A673 (cell line): Measurements from ENCODE around the gene SHLD1. TPM values are rescaled to one million over a fixed set of nuclear protein-coding genes. Genes with fewer than 3 reads are reported as not detected.

Experiments
- BruUV-seq: library from RNA; stranded (reverse); fragments of 400-500 nt; replicated peaks from 2 replicates; lab custom pipeline; 2021; lab: Mats Ljungman, UMichigan
- CTCF ChIA-PET: fragments of 300-600 bp; sonication (Branson Sonifier 250); formaldehyde crosslinking; loops from one replicate; lab custom pipeline; 2022; ENCODE audit warnings: antibody characterized with exemption; lab: Charles Lee
- POLR2A ChIA-PET: fragments of 300-600 bp; sonication (Branson Sonifier 250); formaldehyde crosslinking; loops from one replicate; lab custom pipeline; 2022; ENCODE audit warnings: antibody characterized with exemption; ENCODE audit not compliant: low non-redundant PET; lab: Charles Lee
- DNase-seq: peaks from one replicate; pipeline ENCODE4 v3.0.0-alpha.2; 2015; ENCODE audit warnings: low spot score
- H3K27ac ChIP-seq: fragments of 200-600 bp; sonication (generic); 2 replicates; pipeline ENCODE4 v1.5.1; 2016; ENCODE audit warnings: mixed run types, low read depth, mild to moderate bottlenecking, mixed read lengths, antibody characterized with exemption, low read length; ENCODE audit not compliant: poor library complexity, severe bottlenecking
- H3K27me3 ChIP-seq: fragments of 200-600 bp; sonication (generic); replicated peaks from 2 replicates; pipeline ENCODE4 v1.6.1; 2017; ENCODE audit warnings: mixed run types, low read depth, mild to moderate bottlenecking, mixed read lengths, antibody characterized with exemption, low read length; ENCODE audit not compliant: insufficient read depth, poor library complexity
- H3K36me3 ChIP-seq: fragments of 200-600 bp; sonication (generic); 2 replicates; pipeline ENCODE4 v1.6.1; 2016; ENCODE audit warnings: mixed run types, mild to moderate bottlenecking, mixed read lengths, antibody characterized with exemption, low read length; ENCODE audit not compliant: insufficient read depth, poor library complexity, severe bottlenecking
- H3K4me1 ChIP-seq: fragments of 200-600 bp; sonication (generic); 2 replicates; pipeline ENCODE4 v1.6.1; 2017; ENCODE audit warnings: mixed run types, mild to moderate bottlenecking, mixed read lengths, antibody characterized with exemption, low read length; ENCODE audit not compliant: insufficient read depth, poor library complexity, severe bottlenecking
- H3K4me3 ChIP-seq: fragments of 200-600 bp; sonication (generic); 2 replicates; pipeline ENCODE4 v1.5.1; 2016; ENCODE audit warnings: low read depth, mixed run types, mild to moderate bottlenecking, mixed read lengths, low read length; ENCODE audit not compliant: poor library complexity, severe bottlenecking
- H3K9me3 ChIP-seq: fragments of 200-600 bp; sonication (generic); 2 replicates; pipeline ENCODE4 v1.6.1; 2016; ENCODE audit warnings: mixed run types, low read depth, mild to moderate bottlenecking, mixed read lengths, antibody characterized with exemption, low read length; ENCODE audit not compliant: poor library complexity, severe bottlenecking
- EZH2 ChIP-seq: fragments of 200-600 bp; sonication (generic); IDR thresholded peaks from 2 replicates; pipeline ENCODE4 v1.6.1; 2017; ENCODE audit warnings: borderline replicate concordance, low read depth, mild to moderate bottlenecking, mixed read lengths, antibody characterized with exemption, low read length; ENCODE audit not compliant: poor library complexity, severe bottlenecking
- intact Hi-C: fragments of 100-400 bp; cut with micrococcal nuclease; formaldehyde crosslinking; loops from one replicate; pipeline ENCODE4 v1.10.0; 2022; ENCODE audit not compliant: unreplicated experiment
- total RNA-seq: library from RNA; stranded (reverse); gene quantifications from 2 replicates; pipeline ENCODE4 v1.2.3, GENCODE V29; 2021
- TF ChIP-seq, protein P1 (sequence below): fragments of 300-800, 200-600 bp; sonication (generic); conservative IDR thresholded peaks from 2 replicates; pipeline ENCODE4 v1.5.1; 2017; ENCODE audit warnings: low read depth, mild to moderate bottlenecking, antibody characterized with exemption, low read length, moderate library complexity, mixed read lengths

SHLD1 gene
- total RNA-seq, 1 experiment from 2014 or later = 5.8 TPM

DNA sequence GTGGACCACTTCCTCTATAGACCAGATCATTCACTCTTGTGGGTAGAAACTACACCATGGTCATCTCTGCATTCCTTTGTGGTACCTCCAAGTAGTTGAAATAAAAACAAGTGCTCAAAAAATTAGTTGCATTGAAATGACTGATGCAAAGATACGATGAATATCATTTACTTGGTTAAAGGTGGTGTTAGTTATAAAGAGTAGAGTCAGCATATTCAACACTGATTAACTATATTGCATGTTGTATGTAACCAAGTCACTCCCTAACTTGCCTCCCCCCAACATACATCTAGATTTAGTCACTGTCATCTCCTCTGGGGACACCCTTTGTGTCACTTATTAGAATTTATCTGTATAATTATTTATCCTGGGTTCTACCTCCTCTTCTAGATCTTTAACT, 77.7 kb downstream of the SHLD1 start:
- H3K27me3 ChIP-seq = no peaks in the 10 kb centered on the region
- H3K4me1 ChIP-seq = no peaks in the 10 kb centered on the region
- ChIA-PET POLR2A (no interaction called here), CTCF (no interaction called here)
- H3K27ac ChIP-seq = no peak overlapping the region
- H3K9me3 ChIP-seq = no peaks in the 10 kb centered on the region
- H3K36me3 ChIP-seq = no peaks in the 10 kb centered on the region
- H3K4me3 ChIP-seq = no peak overlapping the region
- intact Hi-C loops = no loop called here
- DNase-seq = no peak
- TF ChIP-seq, protein P1, sequence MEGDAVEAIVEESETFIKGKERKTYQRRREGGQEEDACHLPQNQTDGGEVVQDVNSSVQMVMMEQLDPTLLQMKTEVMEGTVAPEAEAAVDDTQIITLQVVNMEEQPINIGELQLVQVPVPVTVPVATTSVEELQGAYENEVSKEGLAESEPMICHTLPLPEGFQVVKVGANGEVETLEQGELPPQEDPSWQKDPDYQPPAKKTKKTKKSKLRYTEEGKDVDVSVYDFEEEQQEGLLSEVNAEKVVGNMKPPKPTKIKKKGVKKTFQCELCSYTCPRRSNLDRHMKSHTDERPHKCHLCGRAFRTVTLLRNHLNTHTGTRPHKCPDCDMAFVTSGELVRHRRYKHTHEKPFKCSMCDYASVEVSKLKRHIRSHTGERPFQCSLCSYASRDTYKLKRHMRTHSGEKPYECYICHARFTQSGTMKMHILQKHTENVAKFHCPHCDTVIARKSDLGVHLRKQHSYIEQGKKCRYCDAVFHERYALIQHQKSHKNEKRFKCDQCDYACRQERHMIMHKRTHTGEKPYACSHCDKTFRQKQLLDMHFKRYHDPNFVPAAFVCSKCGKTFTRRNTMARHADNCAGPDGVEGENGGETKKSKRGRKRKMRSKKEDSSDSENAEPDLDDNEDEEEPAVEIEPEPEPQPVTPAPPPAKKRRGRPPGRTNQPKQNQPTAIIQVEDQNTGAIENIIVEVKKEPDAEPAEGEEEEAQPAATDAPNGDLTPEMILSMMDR = no peak
- TF ChIP-seq EZH2 = no peak
- no TSS peak for BruUV-seq

- POLR2A ChIA-PET = no interaction called here
- CTCF ChIA-PET = no interaction called here
- intact Hi-C loops = no loop called here
- Histone ChIP-seq H3K36me3 (no peaks in the 10 kb centered on the region), H3K4me3 (no peak overlapping the region), H3K27ac (no peak overlapping the region), H3K27me3 (no peaks in the 10 kb centered on the region), H3K9me3 (no peaks in the 10 kb centered on the region), H3K4me1 (no peaks in the 10 kb centered on the region)
- BruUV-seq = no TSS peak
- no peak for TF ChIP-seq EZH2
- TF ChIP-seq, protein P1 = no peak
- no peak for DNase-seq
Observed at GRCh38 chr20:5829241-5829809, 79.1 kb downstream of the SHLD1 start.

GRCh38 chr20:5831539-5832237, 81.5 kb downstream of the SHLD1 start:
- ChIA-PET CTCF (no interaction called here), POLR2A (interaction anchor here (0.8 kb wide), 1 partner anchor 119 kb away, joined by 3 read pairs; no protein-coding TSS in a partner anchor)
- no peaks in the 10 kb centered on the region for H3K27me3 ChIP-seq
- H3K4me1 ChIP-seq = no peaks in the 10 kb centered on the region
- no peak for TF ChIP-seq EZH2
- intact Hi-C loops = no loop called here
- no peak overlapping the region for H3K27ac ChIP-seq
- no peaks in the 10 kb centered on the region for H3K36me3 ChIP-seq
- H3K9me3 ChIP-seq = no peaks in the 10 kb centered on the region
- DNase-seq = no peak
- no peak overlapping the region for H3K4me3 ChIP-seq
- no TSS peak for BruUV-seq
